IMR-90 (cell line): ENCODE measurements around the gene MPPED2.

Experiments used
- BHLHE40 ChIP-seq: fragments of 150-350 bp; IDR thresholded peaks from 2 replicates; pipeline ENCODE4 v1.6.1; 2016; ENCODE audit warnings: mild to moderate bottlenecking, low read depth, low read length
- CEBPB ChIP-seq: IDR thresholded peaks from 2 replicates; pipeline ENCODE4 v1.6.1; 2012; ENCODE audit warnings: low read depth, low read length, improper control_type of control experiment
- CHD1 ChIP-seq: IDR thresholded peaks from 2 replicates; pipeline ENCODE4 v1.6.1; 2012; ENCODE audit warnings: low read depth, low read length, improper control_type of control experiment
- CTCF ChIP-seq: conservative IDR thresholded peaks from 2 replicates; pipeline ENCODE4 v1.5.1; 2012; ENCODE audit warnings: mild to moderate bottlenecking, low read depth, low read length, improper control_type of control experiment
- MAFK ChIP-seq: IDR thresholded peaks from 2 replicates; pipeline ENCODE4 v1.6.1; 2012; ENCODE audit warnings: low read depth, low read length, improper control_type of control experiment
- POLR2A ChIP-seq: IDR thresholded peaks from 2 replicates; pipeline ENCODE4 v1.6.1; 2012; ENCODE audit warnings: mild to moderate bottlenecking, low read depth, low read length
- RAD21 ChIP-seq: IDR thresholded peaks from 2 replicates; pipeline ENCODE4 v1.6.1; 2012; ENCODE audit warnings: low read length, improper control_type of control experiment
- RFX5 ChIP-seq: IDR thresholded peaks from 2 replicates; pipeline ENCODE4 v1.8.0; 2012; ENCODE audit warnings: low read depth, mild to moderate bottlenecking, low read length, moderate library complexity
- SMC3 ChIP-seq: fragments of 150-350 bp; IDR thresholded peaks from 2 replicates; pipeline ENCODE4 v1.6.1; 2016; ENCODE audit warnings: low read depth, mild to moderate bottlenecking, antibody characterized with exemption, low read length, moderate library complexity
- USF2 ChIP-seq: fragments of 150-350 bp; IDR thresholded peaks from 2 replicates; pipeline ENCODE4 v1.6.1; 2017; ENCODE audit warnings: mild to moderate bottlenecking, antibody characterized with exemption, low read length, low read depth
- TF ChIP-seq, protein P1 (sequence below): fragments of 150-350 bp; IDR thresholded peaks from 2 replicates; pipeline ENCODE4 v1.6.1; 2016; ENCODE audit warnings: low read depth, mild to moderate bottlenecking, low read length, moderate library complexity, borderline replicate concordance

DNA sequence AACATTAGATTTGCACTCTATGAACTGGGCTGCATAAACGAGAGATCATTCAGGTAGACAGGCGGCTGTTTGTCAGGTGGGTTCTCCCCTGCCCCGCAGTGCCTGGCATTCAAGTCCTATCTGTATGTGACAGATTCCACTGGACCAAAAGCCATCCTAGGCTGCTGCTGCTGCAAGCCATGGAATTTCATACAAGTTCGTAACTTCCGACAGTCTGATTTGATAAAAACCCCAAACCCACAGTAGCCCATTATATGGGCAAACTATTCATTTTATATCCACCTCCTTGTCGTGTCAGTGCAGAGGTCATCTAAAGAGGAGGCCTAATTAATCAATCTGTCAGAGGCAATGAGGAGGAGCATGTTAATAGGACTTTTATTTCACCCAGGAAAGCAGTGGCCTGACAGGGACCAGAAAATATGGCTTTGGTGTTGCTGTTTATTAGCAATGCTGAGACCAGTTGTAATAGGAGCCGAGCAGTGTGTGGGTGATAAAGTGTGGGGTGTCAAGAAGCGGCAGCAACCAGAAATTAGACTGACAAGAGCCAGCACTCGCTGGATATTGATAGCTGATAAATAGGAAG, 139.0 kb downstream of the MPPED2 start:
- TF ChIP-seq CTCF, result no peak
- no peak for TF ChIP-seq RAD21
- TF ChIP-seq, protein P1, sequence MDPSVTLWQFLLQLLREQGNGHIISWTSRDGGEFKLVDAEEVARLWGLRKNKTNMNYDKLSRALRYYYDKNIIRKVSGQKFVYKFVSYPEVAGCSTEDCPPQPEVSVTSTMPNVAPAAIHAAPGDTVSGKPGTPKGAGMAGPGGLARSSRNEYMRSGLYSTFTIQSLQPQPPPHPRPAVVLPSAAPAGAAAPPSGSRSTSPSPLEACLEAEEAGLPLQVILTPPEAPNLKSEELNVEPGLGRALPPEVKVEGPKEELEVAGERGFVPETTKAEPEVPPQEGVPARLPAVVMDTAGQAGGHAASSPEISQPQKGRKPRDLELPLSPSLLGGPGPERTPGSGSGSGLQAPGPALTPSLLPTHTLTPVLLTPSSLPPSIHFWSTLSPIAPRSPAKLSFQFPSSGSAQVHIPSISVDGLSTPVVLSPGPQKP, result no peak
- TF ChIP-seq POLR2A, result no peak
- TF ChIP-seq CHD1, result no peak
- TF ChIP-seq CEBPB, result no peak
- no peak for TF ChIP-seq MAFK
- no peak for TF ChIP-seq USF2
- no peak for TF ChIP-seq RFX5
- TF ChIP-seq SMC3, result no peak
- TF ChIP-seq BHLHE40, result no peak
